Erythroblast (primary cell): ENCODE results near the gene SLC5A3.

ENCODE experiments used
- GATA1 ChIP-seq: IDR thresholded peaks from 2 replicates; pipeline ENCODE4 v1.6.1; 2011; ENCODE audit warnings: low read depth, mild to moderate bottlenecking, control low read depth, low read length, moderate library complexity
- POLR2A ChIP-seq: IDR thresholded peaks from 2 replicates; pipeline ENCODE4 v1.6.1; 2011; ENCODE audit warnings: mild to moderate bottlenecking, low read length

GRCh38 chr21:34077888-34078287 lies 4.5 kb downstream of the SLC5A3 start:
- TF ChIP-seq POLR2A (no peak), GATA1 (no peak)
